K562 (cell line): ENCODE data around the gene MKS1. TPM values are rescaled to one million over a fixed set of nuclear protein-coding genes. Genes with fewer than 3 reads are reported as not detected.

ENCODE experiments used
- ARID4B ChIP-seq: sonication (generic); formaldehyde crosslinking; IDR thresholded peaks from 2 replicates; pipeline ENCODE4 v1.8.0; 2022; ENCODE audit warnings: mild to moderate bottlenecking, missing genetic modification reagents
- BACH1 ChIP-seq: fragments of 200-800 bp; sonication (Bioruptor generic); IDR thresholded peaks from 2 replicates; pipeline ENCODE4 v1.6.1; 2016; ENCODE audit warnings: missing genetic modification characterization, missing compliant biosample characterization
- CCAR2 ChIP-seq: fragments of 200-400 bp; formaldehyde crosslinking; IDR thresholded peaks from 2 replicates; pipeline ENCODE4 v1.6.1; 2017; ENCODE audit warnings: mild to moderate bottlenecking, low read depth, low read length
- CGGBP1 ChIP-seq: fragments of 250-450 bp; sonication (Bioruptor Pico); IDR thresholded peaks from 2 replicates; pipeline ENCODE4 v1.9.0; 2021; ENCODE audit warnings: mild to moderate bottlenecking
- FOXM1 ChIP-seq, 2 experiments: fragments of 450-650 bp in 1 of 2; sonication (generic) in 1 of 2; formaldehyde crosslinking in 1 of 2; IDR thresholded peaks; 2 replicates each; pipeline versions ENCODE4 v1.6.1 to v1.9.0; 2017 to 2022; ENCODE audit warnings: low read depth in 2 of 2, mild to moderate bottlenecking in 2 of 2, missing genetic modification reagents in 1 of 2, moderate library complexity in 1 of 2
- FOXO4 ChIP-seq: fragments of 450-650 bp; formaldehyde crosslinking; IDR thresholded peaks from 2 replicates; pipeline ENCODE4 v1.4.0; 2020; ENCODE audit warnings: mild to moderate bottlenecking, moderate library complexity
- HDGF ChIP-seq: fragments of 450-650 bp; IDR thresholded peaks from 2 replicates; pipeline ENCODE4 v1.6.1; 2016
- HOXB6 ChIP-seq: fragments of 250-450 bp; sonication (Bioruptor Pico); IDR thresholded peaks from 2 replicates; pipeline ENCODE4 v1.5.1; 2022; ENCODE audit warnings: mild to moderate bottlenecking, borderline replicate concordance
- MAFF ChIP-seq: IDR thresholded peaks from 2 replicates; pipeline ENCODE4 v1.6.1; 2012; ENCODE audit warnings: low read length, improper control_type of control experiment
- MAFG ChIP-seq: fragments of 450-650 bp; conservative IDR thresholded peaks from 2 replicates; pipeline ENCODE4 v1.6.1; 2016; ENCODE audit warnings: missing genetic modification characterization, missing compliant biosample characterization
- MAFK ChIP-seq: IDR thresholded peaks from 2 replicates; pipeline ENCODE4 v1.6.1; 2011; ENCODE audit warnings: low read length, improper control_type of control experiment
- MXD1 ChIP-seq: fragments of 250-450 bp; sonication (Bioruptor Pico); IDR thresholded peaks from 2 replicates; pipeline ENCODE4 v1.8.0; 2021; ENCODE audit warnings: borderline replicate concordance, mild to moderate bottlenecking, moderate library complexity; ENCODE audit not compliant: poor library complexity, severe bottlenecking
- NFRKB ChIP-seq: fragments of 450-650 bp; IDR thresholded peaks from 2 replicates; pipeline ENCODE4 v1.6.1; 2016; ENCODE audit warnings: low read depth
- ZNF316 ChIP-seq: fragments of 450-650 bp; IDR thresholded peaks from 2 replicates; pipeline ENCODE4 v1.6.1; 2016
- polyA plus RNA-seq, 8 experiments: library from polyadenylated mRNA; depleted of rRNA in 4 of 8; stranded (reverse) in 5 of 8; unstranded in 3 of 8; fragments of >200 nt; fragmentation: Nextera tagmentation in 2 of 8; fragmentation: Illumina TruSeq in 1 of 8; extraction: Ambion mirVana in 2 of 8; extraction: Trizol in 1 of 8; gene quantifications; 2 replicates each; pipeline versions ENCODE4 v1.2.1 to v1.2.3, GENCODE V29; 2011 to 2014; ENCODE audit warnings: inconsistent platforms in 1 of 8, missing spikeins in 1 of 8
- total RNA-seq, 7 experiments: library from RNA; depleted of rRNA in 6 of 7; stranded (reverse); fragments of >200 nt in 6 of 7; fragmentation: Illumina TruSeq in 2 of 7; extraction: Trizol in 2 of 7; gene quantifications; 2 replicates each; pipeline versions ENCODE4 v1.2.1 to v1.2.3, GENCODE V29; 2011 to 2021; ENCODE audit warnings: low replicate concordance in 1 of 7

Gene MKS1
- total and polyA plus RNA-seq, 9 of the 15 experiments (the other 6 are each of a cell fraction or from before 2014, with no cell fraction given) = 16.3 to 31.0 (median 25.9) TPM

- no peak for TF ChIP-seq ARID4B (CRISPR knock-in tag)
- TF ChIP-seq MAFK = 0 out of 2 replicates have a peak, but pooled peaks have one; percentile 17
- no peak for TF ChIP-seq BACH1
- TF ChIP-seq FOXM1 (IDR thresholded peaks at IDR 0.05; ENCODE audit: low read depth) = no peak
- TF ChIP-seq FOXM1 (CRISPR knock-in tag; IDR thresholded peaks at IDR 0.05; ENCODE audit: low read depth) = no peak
- TF ChIP-seq CCAR2 = no peak
- peak; percentile 42 for TF ChIP-seq MAFG (tag)
- peak; percentile 33; the same call in 1 of the 2 replicates for TF ChIP-seq MAFF
- TF ChIP-seq NFRKB = no peak
- TF ChIP-seq ZNF316 = peak; percentile 66
- TF ChIP-seq HDGF = no peak
- no peak for TF ChIP-seq FOXO4 (CRISPR knock-in tag)
- TF ChIP-seq CGGBP1 (CRISPR knock-in tag) = no peak
- no peak for TF ChIP-seq MXD1 (CRISPR knock-in tag)
- no peak for TF ChIP-seq HOXB6 (CRISPR knock-in tag)
These were observed 35.5 kb downstream of the MKS1 start (continued) for GRCh38 chr17:58183514-58183913.
